Stimulated activated CD8-positive, alpha-beta memory T cell treated with anti-CD3 and anti-CD28 coated beads, Interleukin-4, amount 100 ng/mL, for 48 hours (primary cell): Measurements from ENCODE around the gene XRRA1.
"Not testable (repeated sequence)": the region's sequence is repeated elsewhere in the genome, so short reads cannot be mapped to it uniquely, and the experiment has no call there.

Experiments used
- DNase-seq: peaks from one replicate; pipeline ENCODE4 v3.0.0-alpha.2; 2020

XRRA1 gene

DNA sequence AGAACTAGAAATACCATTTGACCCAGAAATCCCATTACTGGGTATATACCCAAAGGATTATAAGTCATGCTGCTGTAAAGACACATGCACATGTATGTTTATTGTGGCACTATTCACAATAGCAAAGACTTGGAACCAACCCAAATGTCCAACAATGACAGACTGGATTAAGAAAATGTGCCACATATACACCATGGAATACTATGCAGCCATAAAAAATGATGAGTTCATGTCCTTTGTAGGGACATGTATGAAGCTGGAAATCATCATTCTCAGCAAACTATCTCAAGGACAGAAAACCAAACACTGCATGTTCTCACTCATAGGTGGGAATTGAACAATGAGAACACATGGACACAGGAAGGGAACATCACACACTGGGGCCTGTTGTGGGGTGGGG, 55.9 kb downstream of the XRRA1 start:
- not testable (repeated sequence) for DNase-seq

GRCh38 chr11:74877132-74877531, 71.8 kb downstream of the XRRA1 start:
- no peak for DNase-seq

DNA sequence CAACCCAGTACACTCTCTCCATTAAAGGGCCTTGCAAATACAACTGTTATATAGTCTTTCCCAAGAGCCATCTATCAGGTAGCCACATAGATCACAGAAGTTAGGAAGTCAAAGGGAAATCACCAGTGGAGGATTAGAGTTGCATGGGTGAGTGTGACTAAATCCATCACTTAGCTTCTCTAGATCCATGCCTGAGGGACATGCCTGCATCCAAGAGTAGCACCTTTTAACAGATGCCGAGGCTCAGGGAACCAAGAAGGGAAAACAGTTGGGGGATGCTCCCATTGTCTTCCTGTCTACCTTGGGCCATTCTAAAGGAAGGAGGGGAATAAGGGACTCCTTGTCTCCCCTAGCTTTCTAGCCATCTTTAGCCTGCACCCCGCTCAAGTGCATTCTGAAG, 77.9 kb downstream of the XRRA1 start:
- no peak for DNase-seq

DNA sequence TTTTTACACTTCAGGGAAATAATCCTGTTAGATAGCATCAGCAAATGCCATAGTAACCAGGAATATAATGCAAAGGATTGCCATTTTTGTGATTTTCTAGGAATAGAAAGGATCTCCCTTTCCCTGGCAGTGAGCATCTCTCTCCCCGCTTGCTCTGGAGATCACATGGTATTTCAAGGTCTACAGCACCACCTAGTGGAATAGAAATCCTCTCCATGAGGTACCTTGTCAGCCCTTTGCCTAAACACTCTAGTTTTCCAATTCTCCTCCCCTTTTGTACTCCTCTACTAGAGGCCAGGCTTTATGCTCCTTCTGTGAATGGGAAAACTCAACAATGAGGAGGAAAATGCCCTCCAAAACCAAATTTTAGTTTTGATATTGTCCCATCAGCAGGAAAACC, 78.4 kb downstream of the XRRA1 start:
- DNase-seq: no peak

GRCh38 chr11:74866557-74866956, 82.3 kb downstream of the XRRA1 start:
- DNase-seq: no peak

DNA sequence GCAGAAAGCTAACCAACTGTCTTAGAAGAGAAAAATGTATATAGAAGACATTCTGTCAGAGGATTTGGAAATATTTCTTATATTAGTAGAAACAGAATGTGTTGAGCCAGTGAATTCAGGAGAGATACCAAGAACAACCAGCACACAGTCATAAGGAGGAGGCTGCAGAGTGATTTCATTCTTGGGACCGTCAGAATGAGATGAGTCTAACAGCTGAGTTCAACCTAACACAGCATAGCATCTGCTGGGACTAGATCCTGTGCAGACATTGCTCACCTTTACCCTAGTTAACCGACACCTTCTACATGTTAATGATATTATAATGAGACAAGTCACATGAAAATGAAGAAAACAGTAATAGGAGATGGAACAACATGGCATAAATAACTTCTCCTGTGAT, 85.5 kb downstream of the XRRA1 start:
- DNase-seq: no peak

DNA sequence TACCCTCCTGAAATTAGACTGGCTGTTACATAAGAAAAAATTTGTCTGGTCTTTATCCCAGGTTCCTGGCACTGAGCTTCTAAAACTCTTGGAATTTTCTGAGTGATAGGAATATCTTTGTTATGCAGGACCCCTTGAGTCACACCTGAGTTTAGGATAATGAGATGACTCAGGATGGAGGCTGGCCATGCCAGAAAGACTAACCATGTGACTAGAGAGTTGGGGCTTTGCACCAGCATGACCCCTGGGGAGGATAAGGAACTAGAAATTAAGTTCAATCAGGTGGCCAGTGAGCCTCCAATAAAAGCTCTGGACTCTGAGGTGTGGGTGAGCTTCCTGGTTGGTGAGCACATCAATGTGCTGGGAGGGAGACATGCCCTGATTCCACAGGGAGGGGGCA, 88.1 kb downstream of the XRRA1 start:
- no peak for DNase-seq

GRCh38 chr11:74853223-74853622, 95.7 kb downstream of the XRRA1 start:
- DNase-seq: no peak

- DNase-seq: no peak
These were observed 99.1 kb downstream of the XRRA1 start for GRCh38 chr11:74849525-74850391.

- no peak for DNase-seq
These were observed 101.0 kb downstream of the XRRA1 start for GRCh38 chr11:74847895-74848294.

DNA sequence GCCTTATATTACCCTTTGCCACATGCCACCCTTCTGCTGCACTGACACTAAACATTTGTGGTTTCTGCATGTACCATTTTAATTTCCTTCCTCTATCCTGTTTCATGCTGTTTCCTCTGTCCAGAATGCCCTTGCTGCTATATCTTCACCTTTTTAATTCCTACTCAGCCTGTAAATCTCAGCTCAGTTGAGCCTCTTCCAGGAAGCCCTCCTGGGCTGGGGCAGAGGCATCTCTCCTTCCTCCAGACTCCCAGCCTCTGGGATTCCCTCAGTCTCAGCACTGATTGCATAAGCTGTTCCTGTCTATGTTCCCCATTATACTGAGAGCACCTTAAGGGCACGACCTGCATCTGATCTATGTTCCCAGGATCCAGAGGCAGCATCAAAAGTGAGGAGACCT, 101.5 kb downstream of the XRRA1 start:
- DNase-seq: no peak

- no peak for DNase-seq
These were observed 102.1 kb downstream of the XRRA1 start for GRCh38 chr11:74846770-74847169.

- DNase-seq: no peak
These were observed 102.8 kb downstream of the XRRA1 start for GRCh38 chr11:74845978-74846517.

DNA sequence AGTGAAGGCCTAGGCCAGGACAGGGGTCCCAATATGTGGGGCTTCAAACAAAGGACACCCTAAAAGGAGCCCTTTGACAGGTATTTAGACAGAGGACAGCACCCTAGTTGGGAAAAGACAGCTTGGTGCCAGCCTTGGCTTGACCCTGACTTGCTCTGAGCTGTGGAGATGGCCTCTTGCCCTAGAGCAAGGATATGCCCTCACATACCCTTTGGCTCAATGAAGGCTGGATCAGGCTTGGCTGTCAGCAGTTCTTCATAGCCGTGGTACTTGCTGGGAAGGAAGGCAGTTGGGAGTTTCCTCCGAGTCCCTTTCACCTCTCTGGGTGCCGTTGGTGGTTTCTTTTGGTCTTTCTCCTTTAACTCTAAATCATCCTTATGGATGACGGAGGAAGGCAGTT, 104.0 kb downstream of the XRRA1 start:
- DNase-seq: no peak

DNA sequence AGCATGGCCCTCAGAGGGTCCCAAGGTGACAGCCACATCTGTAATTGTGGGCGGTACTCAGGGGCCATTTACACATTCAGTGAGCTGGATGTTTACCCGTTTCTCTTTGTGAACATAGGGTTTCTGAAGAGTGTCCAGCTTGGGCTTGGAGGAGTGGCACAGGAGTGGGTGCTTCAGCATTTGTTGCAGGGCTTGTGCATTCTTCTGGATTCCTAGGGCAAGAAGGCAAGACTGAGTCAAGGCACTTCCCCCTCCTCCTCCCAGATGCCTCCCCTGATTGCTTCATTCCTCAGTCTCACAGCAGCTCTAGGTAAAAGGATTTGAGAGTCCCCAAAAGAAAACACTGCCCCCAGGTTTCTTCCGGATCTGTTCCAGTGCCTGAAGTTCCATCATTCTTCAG, 104.8 kb downstream of the XRRA1 start:
- no peak for DNase-seq

GRCh38 chr11:74842967-74843366, 105.9 kb downstream of the XRRA1 start:
- DNase-seq: no peak

GRCh38 chr11:74840486-74840885, 108.4 kb downstream of the XRRA1 start:
- DNase-seq: no peak

DNA sequence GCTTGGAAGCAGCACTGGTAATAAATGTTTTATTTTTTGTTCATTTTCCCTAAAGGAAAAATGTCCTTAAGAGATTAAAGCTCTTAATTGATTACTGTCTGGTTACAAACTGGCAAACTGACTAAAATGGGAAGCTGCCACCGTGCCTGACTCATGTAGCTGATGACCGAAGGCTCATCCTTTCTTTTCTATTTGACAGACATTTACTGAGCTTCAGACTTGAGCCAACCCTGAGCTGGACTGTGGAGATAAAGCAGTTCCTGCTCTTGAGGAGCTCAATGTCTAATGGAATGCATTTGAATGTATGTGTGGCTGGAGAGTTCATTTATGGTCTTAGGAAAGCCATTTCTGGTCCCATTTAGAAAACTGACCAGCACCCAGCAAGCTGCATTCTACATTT, 108.9 kb downstream of the XRRA1 start:
- DNase-seq: no peak

- no peak for DNase-seq
These were observed 109.4 kb downstream of the XRRA1 start for GRCh38 chr11:74839446-74839845.

DNA sequence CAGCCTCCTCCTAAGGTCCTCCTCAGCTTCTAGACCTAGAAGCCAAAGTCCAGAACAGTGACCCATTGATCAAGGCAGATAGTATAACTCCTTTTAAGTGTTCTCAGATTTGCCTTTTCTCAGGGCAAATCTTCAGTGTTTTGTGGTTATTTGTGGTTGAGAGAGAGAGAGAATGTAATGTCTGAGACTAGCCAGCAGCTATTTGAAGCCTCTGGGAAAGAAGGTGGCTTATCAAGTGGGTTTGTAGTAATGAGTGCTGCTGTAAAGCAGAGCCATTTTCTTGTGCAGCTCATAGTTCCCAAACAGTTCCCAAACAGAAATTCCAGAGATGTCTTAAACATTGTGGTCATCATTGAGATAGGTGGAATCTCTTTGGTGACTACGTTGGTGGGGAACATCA, 110.7 kb downstream of the XRRA1 start:
- DNase-seq: no peak

GRCh38 chr11:74837191-74837590, 111.7 kb downstream of the XRRA1 start:
- no peak for DNase-seq

DNA sequence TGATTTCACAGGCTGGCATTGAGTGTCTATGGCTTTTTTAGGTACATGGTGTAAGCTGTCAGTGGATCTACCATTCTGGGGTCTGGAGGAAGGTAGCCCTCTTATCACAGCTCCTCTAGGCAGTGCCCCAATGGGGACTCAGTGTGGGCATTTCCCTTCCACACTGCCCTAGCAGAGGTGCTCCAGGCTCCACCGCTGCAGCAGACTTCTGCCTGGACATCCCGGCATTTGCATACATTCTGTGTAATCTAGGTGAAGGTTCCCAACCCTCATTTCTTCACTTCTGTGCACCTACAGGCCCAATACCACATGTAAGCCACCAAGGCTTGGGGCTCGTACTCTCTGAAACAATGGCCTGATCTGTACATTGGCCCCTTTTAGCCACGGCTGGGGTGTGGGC, 122.0 kb downstream of the XRRA1 start:
- DNase-seq: no peak

- not testable (repeated sequence) for DNase-seq
These were observed 123.3 kb downstream of the XRRA1 start for GRCh38 chr11:74825596-74825995.

GRCh38 chr11:74824285-74824982, 124.5 kb downstream of the XRRA1 start:
- no peak for DNase-seq
